C4-2B (cell line): ENCODE measurements around the gene GSS.
"Not testable (repeated sequence)": the region's sequence is repeated elsewhere in the genome, so short reads cannot be mapped to it uniquely, and the experiment has no call there.

Experiments
- H3K27ac ChIP-seq: fragments of 450-650 bp; 2 replicates; pipeline ENCODE4 v1.5.1; 2017
- CTCF ChIP-seq: fragments of 450-650 bp; conservative IDR thresholded peaks from 2 replicates; pipeline ENCODE4 v1.5.1; 2017; ENCODE audit warnings: mild to moderate bottlenecking
- ZFX ChIP-seq: fragments of 450-650 bp; IDR thresholded peaks from 2 replicates; pipeline ENCODE4 v1.6.1; 2017

Gene GSS

GRCh38 chr20:34915749-34916455 lies 39.7 kb downstream of the GSS start:
- no peak overlapping the region for H3K27ac ChIP-seq
- TF ChIP-seq ZFX (no peak), CTCF (no peak)

DNA sequence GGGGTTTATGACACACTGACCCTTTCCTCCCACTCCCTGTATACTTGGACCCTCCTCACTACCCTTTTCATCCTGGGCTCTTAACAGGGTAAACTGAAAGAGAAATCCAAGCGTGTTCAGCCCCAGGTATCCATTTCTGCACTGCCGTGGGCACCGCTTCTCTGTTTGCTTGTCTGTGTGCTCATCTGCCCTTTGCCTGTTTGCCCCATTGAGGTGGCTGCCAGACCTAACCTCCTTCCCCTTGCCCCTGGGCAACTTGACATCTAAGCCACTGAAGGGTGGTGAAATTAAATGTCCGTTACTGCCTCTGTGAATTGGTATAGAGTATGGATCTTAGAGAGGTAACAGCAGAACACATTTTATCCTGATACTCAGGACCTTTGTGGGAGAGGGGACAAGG lies 40.5 kb downstream of the GSS start:
- no peak for TF ChIP-seq ZFX
- no peak for TF ChIP-seq CTCF
- H3K27ac ChIP-seq = no peak overlapping the region

GRCh38 chr20:34907616-34908469 lies 47.8 kb downstream of the GSS start:
- TF ChIP-seq CTCF (no peak), ZFX (no peak)
- peak overlapping the region; percentile 74 for H3K27ac ChIP-seq

GRCh38 chr20:34904202-34904621 lies 51.4 kb downstream of the GSS start:
- no peak overlapping the region for H3K27ac ChIP-seq
- TF ChIP-seq ZFX (no peak), CTCF (no peak)

DNA sequence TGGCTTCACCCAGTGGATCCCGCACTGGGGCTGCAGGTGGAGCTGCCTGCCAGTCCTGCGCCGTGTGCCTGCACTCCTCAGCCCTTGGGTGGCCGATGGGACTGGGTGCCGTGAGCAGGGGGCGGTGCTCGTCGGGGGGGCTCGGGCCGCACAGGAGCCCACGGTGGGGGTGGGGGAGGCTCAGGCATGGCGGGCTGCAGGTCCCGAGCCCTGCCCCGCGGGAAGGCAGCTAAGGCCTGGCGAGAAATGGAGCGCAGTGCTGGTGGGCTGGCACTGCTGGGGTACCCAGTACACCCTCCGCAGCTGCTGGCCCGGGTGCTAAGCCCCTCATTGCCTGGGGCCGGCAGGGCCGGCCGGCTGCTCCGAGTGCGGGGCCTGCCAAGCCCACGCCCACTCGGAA lies 56.9 kb downstream of the GSS start:
- not testable (repeated sequence) for H3K27ac ChIP-seq

- not testable (repeated sequence) for H3K27ac ChIP-seq
Measured at GRCh38 chr20:34898129-34898528, 57.5 kb downstream of the GSS start.

DNA sequence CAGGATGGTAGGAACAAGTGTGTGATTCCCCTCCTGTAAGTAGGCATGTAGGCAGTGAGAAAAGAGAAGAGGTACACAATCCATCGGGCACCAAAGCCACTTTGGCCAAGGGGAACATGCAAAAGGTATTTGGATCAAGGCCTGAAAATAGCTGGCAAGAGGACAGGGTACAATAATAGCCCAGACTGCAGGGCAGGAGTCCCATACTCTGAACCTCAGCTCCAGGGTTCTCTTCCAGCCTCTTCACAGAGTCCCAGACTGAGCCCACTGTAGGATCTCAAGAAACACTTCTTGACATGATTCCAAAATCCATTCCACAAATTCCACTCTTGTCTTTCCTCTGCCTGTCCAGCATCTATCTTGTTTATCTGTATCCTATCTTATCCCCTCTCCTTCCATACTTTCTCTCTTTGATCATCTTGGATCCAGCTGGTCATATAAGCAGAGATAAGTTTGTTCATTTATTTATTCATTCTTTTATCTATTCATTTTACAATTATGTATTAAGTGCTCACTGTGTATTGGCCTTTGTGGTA lies 59.5 kb downstream of the GSS start:
- no peak overlapping the region for H3K27ac ChIP-seq
- no peak for TF ChIP-seq CTCF
- TF ChIP-seq ZFX = no peak

DNA sequence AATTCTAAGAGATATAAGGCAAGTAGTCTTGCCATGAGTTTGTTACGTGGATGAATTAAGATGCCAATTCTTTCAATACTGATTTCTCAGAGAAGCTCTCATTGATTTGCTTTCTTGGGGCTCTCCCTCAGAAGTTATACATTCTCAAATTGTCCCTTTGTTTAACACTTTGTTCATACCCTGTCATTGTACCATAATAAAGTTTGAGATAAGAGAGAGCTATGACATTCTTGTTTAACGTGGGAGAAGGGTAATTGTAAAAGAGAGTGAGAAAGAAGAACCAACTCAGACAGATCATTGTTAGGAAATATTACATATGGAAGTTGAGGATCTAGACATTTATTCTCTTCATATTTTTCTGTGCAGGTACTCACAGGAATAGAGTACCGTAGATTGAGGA lies 60.1 kb downstream of the GSS start:
- no peak for TF ChIP-seq CTCF
- TF ChIP-seq ZFX = no peak
- no peak overlapping the region for H3K27ac ChIP-seq
